HT-29 (cell line): ENCODE measurements around the gene DCP2. TPM values are rescaled to one million over a fixed set of nuclear protein-coding genes. Genes with fewer than 3 reads are reported as not detected.
A peak's percentile ranks its signal among the peaks of the same experiment; 100 is the strongest.

Experiments used
- DNase-seq: peaks from one replicate; pipeline ENCODE4 v3.0.0-alpha.2; 2015; ENCODE audit warnings: low spot score
- total RNA-seq: library from RNA; depleted of rRNA; stranded (reverse); fragments of >200 nt; shearing (Covaris generic); gene quantifications from 2 replicates; pipeline ENCODE4 v1.2.3, GENCODE V29; 2014

The DCP2 gene
- total RNA-seq, 1 experiment from 2014 or later, result 80.0 TPM

GRCh38 chr5:112967520-112968083, 9.0 kb upstream of the DCP2 start:
- DNase-seq, result no peak

GRCh38 chr5:112968411-112969106, 8.0 kb upstream of the DCP2 start:
- no peak for DNase-seq

GRCh38 chr5:112971276-112971675, 5.3 kb upstream of the DCP2 start:
- DNase-seq, result no peak

GRCh38 chr5:112973036-112973435, 3.6 kb upstream of the DCP2 start:
- no peak for DNase-seq

GRCh38 chr5:112973904-112974303, 2.7 kb upstream of the DCP2 start:
- DNase-seq, result no peak

GRCh38 chr5:112974901-112975300, 1.7 kb upstream of the DCP2 start:
- no peak for DNase-seq

GRCh38 chr5:112975721-112976431, 722 bp upstream of the DCP2 start:
- no peak for DNase-seq

GRCh38 chr5:112977440-112977861, 853 bp downstream of the DCP2 start:
- DNase-seq, result peak; percentile 19

- DNase-seq, result no peak
Observed at GRCh38 chr5:112978836-112979235, 2.2 kb downstream of the DCP2 start.

- no peak for DNase-seq
Observed at GRCh38 chr5:112979723-112980122, 3.1 kb downstream of the DCP2 start.

GRCh38 chr5:112983363-112983762, 6.8 kb downstream of the DCP2 start:
- DNase-seq, result no peak

- no peak for DNase-seq
Observed at GRCh38 chr5:112986224-112986623, 9.6 kb downstream of the DCP2 start.

- DNase-seq, result peak; percentile 80
Observed at GRCh38 chr5:112995764-112996618, 19.4 kb downstream of the DCP2 start.

- no peak for DNase-seq
Observed at GRCh38 chr5:112996830-112997374, 20.3 kb downstream of the DCP2 start.

GRCh38 chr5:112998296-112998695, 21.7 kb downstream of the DCP2 start:
- DNase-seq, result no peak

- DNase-seq, result no peak
Observed at GRCh38 chr5:113000466-113000865, 23.9 kb downstream of the DCP2 start.

GRCh38 chr5:113002423-113002822, 25.8 kb downstream of the DCP2 start:
- no peak for DNase-seq

GRCh38 chr5:113003763-113004162, 27.2 kb downstream of the DCP2 start:
- no peak for DNase-seq

GRCh38 chr5:113005454-113005853, 28.9 kb downstream of the DCP2 start:
- DNase-seq, result no peak

- DNase-seq, result peak; percentile 33
Observed at GRCh38 chr5:113017881-113018635, 41.5 kb downstream of the DCP2 start.
